HepG2 (cell line): Measurements from ENCODE around the gene DDIT4. TPM values are rescaled to one million over a fixed set of nuclear protein-coding genes. Genes with fewer than 3 reads are reported as not detected.

Experiments used
- CHCHD3 ChIP-seq: sonication (generic); formaldehyde crosslinking; IDR thresholded peaks from 2 replicates; pipeline ENCODE4 v1.8.0; 2022; ENCODE audit warnings: mild to moderate bottlenecking, missing genetic modification reagents, moderate library complexity
- EP300 ChIP-seq, 3 experiments: sonication (generic) in 1 of 3; formaldehyde crosslinking in 1 of 3; IDR thresholded peaks; 2 replicates each; pipeline versions ENCODE4 v1.5.1 to v1.6.1; 2011 to 2020; ENCODE audit warnings: low read depth in 2 of 3, low read length in 2 of 3, borderline replicate concordance in 1 of 3, improper control_type of control experiment in 1 of 3, mild to moderate bottlenecking in 1 of 3, missing genetic modification reagents in 1 of 3, moderate library complexity in 1 of 3
- FUBP1 ChIP-seq: sonication (generic); formaldehyde crosslinking; IDR thresholded peaks from 2 replicates; pipeline ENCODE4 v1.5.1; 2020; ENCODE audit warnings: missing genetic modification reagents, mild to moderate bottlenecking, borderline replicate concordance
- MED13 ChIP-seq: sonication (generic); formaldehyde crosslinking; IDR thresholded peaks from 2 replicates; pipeline ENCODE4 v1.5.0; 2020; ENCODE audit warnings: missing genetic modification reagents
- PAF1 ChIP-seq: IDR thresholded peaks from 2 replicates; pipeline ENCODE4 v1.6.1; 2016; ENCODE audit warnings: missing genetic modification reagents, missing compliant biosample characterization
- POLR2G ChIP-seq: fragments of 200-400 bp; formaldehyde crosslinking; IDR thresholded peaks from 2 replicates; pipeline ENCODE4 v1.6.1; 2018; ENCODE audit warnings: mild to moderate bottlenecking, low read depth, low read length, moderate library complexity
- PPARG ChIP-seq: conservative IDR thresholded peaks from 2 replicates; pipeline ENCODE4 v1.6.1; 2016; ENCODE audit warnings: missing biosample characterization, missing genetic modification reagents
- ZNF143 ChIP-seq: sonication (generic); formaldehyde crosslinking; IDR thresholded peaks from 2 replicates; pipeline ENCODE4 v1.4.0; 2020; ENCODE audit warnings: missing genetic modification reagents
- ZNF329 ChIP-seq: sonication (generic); formaldehyde crosslinking; IDR thresholded peaks from 2 replicates; pipeline ENCODE4 v1.9.0; 2021; ENCODE audit warnings: low read depth, mild to moderate bottlenecking, missing genetic modification reagents
- ZNF407 ChIP-seq: sonication (generic); formaldehyde crosslinking; IDR thresholded peaks from one replicate; pipeline ENCODE4 v1.5.1; 2020; ENCODE audit warnings: mild to moderate bottlenecking, missing genetic modification reagents; ENCODE audit errors: not compliant biosample characterization
- ZNF468 ChIP-seq: sonication (generic); formaldehyde crosslinking; IDR thresholded peaks from 2 replicates; pipeline ENCODE4 v1.8.0; 2022; ENCODE audit warnings: mild to moderate bottlenecking, moderate library complexity, missing genetic modification reagents
- ZNF691 ChIP-seq: sonication (generic); formaldehyde crosslinking; IDR thresholded peaks from 2 replicates; pipeline ENCODE4 v1.4.0; 2020; ENCODE audit warnings: missing genetic modification reagents, low read depth, mild to moderate bottlenecking, borderline replicate concordance
- ZSCAN22 ChIP-seq: sonication (generic); formaldehyde crosslinking; IDR thresholded peaks from 2 replicates; pipeline ENCODE4 v1.4.0; 2020; ENCODE audit warnings: mild to moderate bottlenecking, missing genetic modification reagents
- polyA plus RNA-seq, 8 experiments: library from polyadenylated mRNA; depleted of rRNA in 3 of 8; stranded (reverse) in 7 of 8; unstranded in 1 of 8; fragments of >200 nt; fragmentation: Illumina TruSeq in 4 of 8; extraction: Trizol in 4 of 8; gene quantifications; 2 replicates each; pipeline versions ENCODE4 v1.2.1 to v1.2.3, GENCODE V29; 2011 to 2016; ENCODE audit warnings: low read depth in 4 of 8, missing spikeins in 1 of 8, mixed read lengths in 1 of 8; ENCODE audit not compliant: insufficient read depth in 1 of 8
- total RNA-seq, 5 experiments: library from RNA; depleted of rRNA; stranded (reverse); fragments of >200 nt; fragmentation: Illumina TruSeq; extraction: Trizol; gene quantifications; 2 replicates each; pipeline ENCODE4 v1.2.3, GENCODE V29; 2016; ENCODE audit warnings: low read depth in 1 of 5
- TF ChIP-seq, protein P1 (sequence below): sonication (generic); formaldehyde crosslinking; conservative IDR thresholded peaks from 2 replicates; pipeline ENCODE4 v1.4.0; 2020; ENCODE audit warnings: missing genetic modification reagents
- TF ChIP-seq, protein P2 (sequence below): sonication (generic); formaldehyde crosslinking; IDR thresholded peaks from 2 replicates; pipeline ENCODE4 v1.8.0; 2022; ENCODE audit warnings: missing genetic modification reagents, low read depth, mild to moderate bottlenecking, borderline replicate concordance

DDIT4 gene
- total and polyA plus RNA-seq, 2 of the 13 experiments (the other 11 are each of a cell fraction or from before 2014, with no cell fraction given): 35.6 to 40.7 TPM

- TF ChIP-seq ZNF407 (CRISPR knock-in tag): no peak
- TF ChIP-seq, protein P1, sequence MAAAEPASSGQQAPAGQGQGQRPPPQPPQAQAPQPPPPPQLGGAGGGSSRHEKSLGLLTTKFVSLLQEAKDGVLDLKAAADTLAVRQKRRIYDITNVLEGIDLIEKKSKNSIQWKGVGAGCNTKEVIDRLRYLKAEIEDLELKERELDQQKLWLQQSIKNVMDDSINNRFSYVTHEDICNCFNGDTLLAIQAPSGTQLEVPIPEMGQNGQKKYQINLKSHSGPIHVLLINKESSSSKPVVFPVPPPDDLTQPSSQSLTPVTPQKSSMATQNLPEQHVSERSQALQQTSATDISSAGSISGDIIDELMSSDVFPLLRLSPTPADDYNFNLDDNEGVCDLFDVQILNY (CRISPR knock-in tag): 0 out of 2 replicates have a peak, but pooled peaks have one; percentile 9
- TF ChIP-seq ZSCAN22 (CRISPR knock-in tag): no peak
- TF ChIP-seq ZNF143 (CRISPR knock-in tag): peak; percentile 7; the same call in 1 of the 2 replicates
- peak; percentile 94; the same call in 1 of the 2 replicates for TF ChIP-seq PAF1 (CRISPR knock-in tag)
- no peak for TF ChIP-seq ZNF329 (CRISPR knock-in tag)
- TF ChIP-seq EP300 (IDR thresholded peaks at IDR 0.05; ENCODE audit: low read depth in 2 of 2, low read length in 2 of 2): no peak
- TF ChIP-seq EP300 (CRISPR knock-in tag; IDR thresholded peaks at IDR 0.05; ENCODE audit: borderline replicate concordance): no peak
- TF ChIP-seq CHCHD3 (CRISPR knock-in tag): 0 out of 2 replicates have a peak, but pooled peaks have one; percentile 9
- TF ChIP-seq, protein P2, sequence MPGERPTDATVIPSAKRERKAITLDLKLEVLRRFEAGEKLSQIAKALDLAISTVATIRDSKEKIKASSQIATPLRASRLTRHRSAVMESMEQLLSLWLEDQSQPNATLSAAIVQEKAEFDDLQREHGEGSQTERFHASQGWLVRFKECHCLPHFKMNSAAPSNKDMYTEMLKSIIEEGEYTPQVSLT: 0 out of 2 replicates have a peak, but pooled peaks have one; percentile 3
- no peak for TF ChIP-seq MED13 (CRISPR knock-in tag)
- TF ChIP-seq PPARG (CRISPR knock-in tag): no peak
- 0 out of 2 replicates have a peak, but pooled peaks have one; percentile 15 for TF ChIP-seq ZNF468 (CRISPR knock-in tag)
- peak; percentile 51; the same call in 1 of the 2 replicates for TF ChIP-seq ZNF691 (CRISPR knock-in tag)
- TF ChIP-seq POLR2G: peak; percentile 72
- 0 out of 2 replicates have a peak, but pooled peaks have one; percentile 13 for TF ChIP-seq FUBP1 (CRISPR knock-in tag)
These were observed 547 bp downstream of the DDIT4 start (continued) for GRCh38 chr10:72274213-72274729.
